Osteoblast (primary cell): ENCODE measurements around the gene IL10RA. TPM values are rescaled to one million over a fixed set of nuclear protein-coding genes. Genes with fewer than 3 reads are reported as not detected.

Source experiments
- DNase-seq: peaks from one replicate; pipeline ENCODE4 v3.0.0; 2011; ENCODE audit warnings: low spot score, mixed read lengths; ENCODE audit not compliant: insufficient read length; ENCODE audit errors: missing footprints
- H2AFZ ChIP-seq: 2 replicates; pipeline ENCODE4 v1.6.0; 2011; ENCODE audit warnings: mild to moderate bottlenecking, low read length
- H3K27ac ChIP-seq: 2 replicates; pipeline ENCODE4 v1.5.1; 2011; ENCODE audit warnings: mild to moderate bottlenecking, low read depth, low read length, moderate library complexity
- H3K27me3 ChIP-seq: 2 replicates; pipeline ENCODE4 v1.6.0; 2012; ENCODE audit warnings: mild to moderate bottlenecking, control low read depth, inconsistent platforms, low read length, moderate library complexity; ENCODE audit not compliant: insufficient read depth
- H3K36me3 ChIP-seq: 2 replicates; pipeline ENCODE4 v1.5.1; 2011; ENCODE audit warnings: mild to moderate bottlenecking, low read length, control low read depth, moderate library complexity; ENCODE audit not compliant: insufficient read depth
- H3K4me1 ChIP-seq: 2 replicates; pipeline ENCODE4 v1.5.1; 2011; ENCODE audit warnings: mild to moderate bottlenecking, low read length, control low read depth, moderate library complexity; ENCODE audit not compliant: insufficient read depth
- H3K4me2 ChIP-seq: 2 replicates; pipeline ENCODE4 v1.6.0; 2011; ENCODE audit warnings: mild to moderate bottlenecking, low read length; ENCODE audit not compliant: insufficient read depth
- H3K4me3 ChIP-seq: fragments of 200-600 bp; sonication (generic); 3 replicates; pipeline ENCODE4 v1.5.1; 2012; ENCODE audit warnings: mild to moderate bottlenecking, low read length, inconsistent platforms; ENCODE audit not compliant: insufficient read depth
- H3K79me2 ChIP-seq: 2 replicates; pipeline ENCODE4 v1.6.0; 2012; ENCODE audit warnings: mild to moderate bottlenecking, low read length, control low read depth, inconsistent platforms; ENCODE audit not compliant: insufficient read depth
- H3K9me3 ChIP-seq: 2 replicates; pipeline ENCODE4 v1.5.1; 2011; ENCODE audit warnings: low read depth, low read length, control low read depth
- H4K20me1 ChIP-seq: 2 replicates; pipeline ENCODE4 v1.6.0; 2012; ENCODE audit warnings: mild to moderate bottlenecking, low read length, control low read depth; ENCODE audit not compliant: insufficient read depth
- total RNA-seq: library from RNA; depleted of rRNA; stranded (reverse); fragments of >200 nt; gene quantifications from 2 replicates; pipeline ENCODE4 v1.2.3, GENCODE V29; 2012
- TF ChIP-seq, protein P1 (sequence below): IDR thresholded peaks from 2 replicates; pipeline ENCODE4 v1.5.1; 2011; ENCODE audit warnings: mild to moderate bottlenecking, low read depth, low read length, moderate library complexity; ENCODE audit errors: extremely low read depth

IL10RA gene
- total RNA-seq, 1 donor = 1.1 TPM

DNA sequence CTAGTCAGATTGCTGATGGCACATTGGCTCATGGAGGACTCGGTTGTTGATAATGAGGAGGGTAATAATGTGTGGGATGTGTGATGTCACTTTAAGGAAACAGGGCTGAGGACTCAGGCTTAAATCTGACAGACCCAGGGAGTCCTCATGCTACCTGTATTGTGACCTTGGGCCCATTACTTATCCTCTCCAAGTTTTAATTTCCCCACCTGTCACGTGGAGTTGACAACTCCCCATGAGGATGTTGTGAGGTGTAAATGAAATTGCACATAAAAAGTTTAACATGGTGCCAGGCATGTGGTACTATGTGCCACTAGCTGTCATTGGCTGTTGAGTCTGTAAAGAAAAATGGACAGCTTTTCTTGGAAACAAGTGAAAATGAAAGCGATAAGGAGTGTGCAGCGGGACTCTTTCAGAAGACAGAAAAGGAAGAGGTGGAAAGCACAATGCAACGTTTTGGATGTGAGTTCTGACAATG is 15.3 kb downstream of the IL10RA start:
- no peaks in the 10 kb centered on the region for H3K79me2 ChIP-seq
- DNase-seq = no peak
- H3K4me3 ChIP-seq = no peak overlapping the region
- H3K9me3 ChIP-seq = no peaks in the 10 kb centered on the region
- no peak overlapping the region for H2AFZ ChIP-seq
- H3K27me3 ChIP-seq = no peaks in the 10 kb centered on the region
- no peak overlapping the region for H3K27ac ChIP-seq
- no peak overlapping the region for H3K4me2 ChIP-seq
- TF ChIP-seq, protein P1, sequence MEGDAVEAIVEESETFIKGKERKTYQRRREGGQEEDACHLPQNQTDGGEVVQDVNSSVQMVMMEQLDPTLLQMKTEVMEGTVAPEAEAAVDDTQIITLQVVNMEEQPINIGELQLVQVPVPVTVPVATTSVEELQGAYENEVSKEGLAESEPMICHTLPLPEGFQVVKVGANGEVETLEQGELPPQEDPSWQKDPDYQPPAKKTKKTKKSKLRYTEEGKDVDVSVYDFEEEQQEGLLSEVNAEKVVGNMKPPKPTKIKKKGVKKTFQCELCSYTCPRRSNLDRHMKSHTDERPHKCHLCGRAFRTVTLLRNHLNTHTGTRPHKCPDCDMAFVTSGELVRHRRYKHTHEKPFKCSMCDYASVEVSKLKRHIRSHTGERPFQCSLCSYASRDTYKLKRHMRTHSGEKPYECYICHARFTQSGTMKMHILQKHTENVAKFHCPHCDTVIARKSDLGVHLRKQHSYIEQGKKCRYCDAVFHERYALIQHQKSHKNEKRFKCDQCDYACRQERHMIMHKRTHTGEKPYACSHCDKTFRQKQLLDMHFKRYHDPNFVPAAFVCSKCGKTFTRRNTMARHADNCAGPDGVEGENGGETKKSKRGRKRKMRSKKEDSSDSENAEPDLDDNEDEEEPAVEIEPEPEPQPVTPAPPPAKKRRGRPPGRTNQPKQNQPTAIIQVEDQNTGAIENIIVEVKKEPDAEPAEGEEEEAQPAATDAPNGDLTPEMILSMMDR = no peak
- no peaks in the 10 kb centered on the region for H3K4me1 ChIP-seq
- no peaks in the 10 kb centered on the region for H4K20me1 ChIP-seq
- no peaks in the 10 kb centered on the region for H3K36me3 ChIP-seq

DNA sequence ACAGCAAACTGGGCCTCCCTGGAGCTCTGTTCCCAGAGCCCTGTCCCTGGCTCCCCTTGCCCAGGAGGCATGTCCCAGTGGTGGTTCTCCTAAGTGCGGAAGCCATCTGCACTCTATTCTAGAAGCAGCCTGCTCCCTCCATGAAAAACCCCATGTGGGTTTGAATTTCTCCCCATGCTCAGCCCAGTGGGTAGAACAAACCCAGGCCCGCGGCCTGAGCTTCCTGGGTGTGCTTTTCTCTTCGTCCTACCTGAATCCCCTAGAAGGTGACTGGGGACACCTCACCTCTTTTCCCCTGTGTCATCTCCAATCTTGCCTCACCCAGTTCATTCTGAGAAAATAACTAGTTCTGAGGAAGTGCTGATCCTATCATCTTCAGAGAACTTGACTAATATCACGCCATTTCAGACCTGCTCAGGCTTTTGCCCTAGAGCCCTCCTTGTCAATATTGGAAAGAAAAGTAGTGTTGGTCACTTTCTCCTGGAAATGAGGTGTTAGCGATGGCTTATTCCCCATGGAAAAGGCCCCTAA is 15.9 kb downstream of the IL10RA start:
- no peaks in the 10 kb centered on the region for H4K20me1 ChIP-seq
- no peaks in the 10 kb centered on the region for H3K9me3 ChIP-seq
- no peaks in the 10 kb centered on the region for H3K36me3 ChIP-seq
- no peaks in the 10 kb centered on the region for H3K79me2 ChIP-seq
- H3K4me3 ChIP-seq = no peak overlapping the region
- TF ChIP-seq, protein P1 = no peak
- DNase-seq = no peak
- no peak overlapping the region for H2AFZ ChIP-seq
- H3K4me2 ChIP-seq = no peak overlapping the region
- no peaks in the 10 kb centered on the region for H3K4me1 ChIP-seq
- no peaks in the 10 kb centered on the region for H3K27me3 ChIP-seq
- H3K27ac ChIP-seq = no peak overlapping the region

DNA sequence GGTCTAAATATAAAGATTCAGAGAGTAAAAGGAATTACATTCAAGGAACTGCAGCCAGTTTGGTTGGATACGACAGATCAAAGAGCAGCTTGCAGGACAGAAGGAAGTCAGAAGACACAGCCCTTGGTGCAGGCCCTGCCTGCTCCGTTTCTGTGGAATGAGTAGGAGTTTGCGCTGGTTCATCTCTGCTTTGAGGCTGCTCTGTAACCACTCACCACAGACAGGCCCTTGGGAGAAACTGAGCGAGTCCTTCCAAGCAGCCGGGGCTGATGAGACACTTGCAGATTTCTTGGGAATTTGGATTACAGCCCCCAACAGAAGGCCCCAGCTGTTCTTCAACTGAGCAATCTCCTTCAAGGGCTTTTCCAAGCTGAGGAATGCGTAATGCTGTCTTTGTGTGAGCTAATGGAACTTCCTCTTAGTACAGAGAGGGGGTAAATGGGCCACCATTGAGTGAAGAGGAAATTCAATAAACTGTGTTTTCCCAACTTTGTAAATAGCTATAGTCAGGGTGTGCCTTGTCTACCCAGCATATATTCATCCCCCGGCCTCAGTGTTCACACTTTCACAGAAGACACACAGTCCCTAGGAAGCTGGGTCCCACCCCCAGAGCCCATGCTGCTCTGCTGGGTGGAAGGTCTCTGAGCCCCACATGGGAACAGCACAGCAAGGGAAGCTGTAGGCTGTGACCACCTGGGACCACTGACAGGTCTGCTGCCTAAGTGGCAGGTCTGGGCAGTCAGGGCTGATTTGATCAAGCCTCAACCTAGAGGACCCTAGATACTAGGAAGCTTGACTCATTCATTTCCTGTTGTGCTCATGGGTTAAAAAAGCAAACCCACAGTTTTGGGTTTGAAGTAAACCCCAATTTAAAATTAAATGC is 16.6 kb downstream of the IL10RA start:
- no peak overlapping the region for H3K27ac ChIP-seq
- no peak overlapping the region for H3K4me3 ChIP-seq
- no peak overlapping the region for H3K4me2 ChIP-seq
- no peaks in the 10 kb centered on the region for H3K36me3 ChIP-seq
- no peaks in the 10 kb centered on the region for H3K27me3 ChIP-seq
- H3K9me3 ChIP-seq = no peaks in the 10 kb centered on the region
- no peaks in the 10 kb centered on the region for H4K20me1 ChIP-seq
- no peaks in the 10 kb centered on the region for H3K4me1 ChIP-seq
- no peaks in the 10 kb centered on the region for H3K79me2 ChIP-seq
- TF ChIP-seq, protein P1 = no peak
- DNase-seq = no peak
- H2AFZ ChIP-seq = no peak overlapping the region

DNA sequence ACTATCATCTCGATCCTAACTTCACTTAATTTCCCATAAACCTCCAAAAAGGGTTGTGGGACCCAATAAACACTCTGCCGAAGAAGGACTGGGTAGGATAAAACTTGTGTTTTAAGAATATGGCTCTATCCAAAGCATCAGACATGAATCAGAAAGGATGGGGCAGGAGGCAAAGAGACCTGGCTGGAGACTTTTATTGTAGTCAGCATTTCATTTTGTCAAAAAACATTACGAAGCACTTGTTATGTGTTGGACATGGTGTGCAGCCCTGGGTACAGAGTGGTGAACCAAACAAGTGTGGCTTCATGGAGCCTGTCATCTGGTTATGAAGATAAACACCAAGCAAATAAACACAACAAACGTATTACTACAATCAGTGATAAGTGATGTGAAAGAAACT is 17.3 kb downstream of the IL10RA start:
- H3K4me3 ChIP-seq = no peak overlapping the region
- TF ChIP-seq, protein P1 = no peak
- no peaks in the 10 kb centered on the region for H4K20me1 ChIP-seq
- H3K4me2 ChIP-seq = no peak overlapping the region
- no peaks in the 10 kb centered on the region for H3K27me3 ChIP-seq
- no peaks in the 10 kb centered on the region for H3K79me2 ChIP-seq
- H3K36me3 ChIP-seq = no peaks in the 10 kb centered on the region
- no peaks in the 10 kb centered on the region for H3K9me3 ChIP-seq
- no peak overlapping the region for H3K27ac ChIP-seq
- no peak for DNase-seq
- H2AFZ ChIP-seq = no peak overlapping the region
- no peaks in the 10 kb centered on the region for H3K4me1 ChIP-seq
